ENCODE measurements around the gene C11orf98. TPM values are rescaled to one million over a fixed set of nuclear protein-coding genes. Genes with fewer than 3 reads are reported as not detected.
"Not testable (repeated sequence)": the region's sequence is repeated elsewhere in the genome, so short reads cannot be mapped to it uniquely, and the experiment has no call there.

Gene C11orf98
- total and polyA plus RNA-seq, 12 donors: 42.8 to 142 (median 54.7) TPM

GRCh38 chr11:62677714-62678113, 12.7 kb upstream of the C11orf98 start:
- intact Hi-C loops (cut with DNase I): no loop called here
- 71 to 79% (median 74%) methylated on average over 15 of the region's 15 CpGs for WGBS, 4 donors
- Histone ChIP-seq H3K36me3 (replicated peaks in 1 of 2) (peaks cover 0 to 27% of the 10 kb centered on the region in 2 donors), H3K4me1 (replicated peaks in 1 of 2) (peaks cover 14 to 31% of the 10 kb centered on the region in 2 donors), H3K9me3 (replicated peaks in 1 of 3) (no peaks in the 10 kb centered on the region), H3K27me3 (no peaks in the 10 kb centered on the region), H3K4me3 (no peak overlapping the region), H3K27ac (peak overlapping the region in 1 of 5 donors; percentile 91)
- TF ChIP-seq CTCF (IDR thresholded peaks at IDR 0.05): no peak
- no peak for TF ChIP-seq POLR2A (IDR thresholded peaks at IDR 0.05)
- no peak for DNase-seq

GRCh38 chr11:62677156-62677555, 12.1 kb upstream of the C11orf98 start:
- Histone ChIP-seq H3K9me3 (replicated peaks in 1 of 3) (no peaks in the 10 kb centered on the region), H3K4me1 (replicated peaks in 1 of 2) (peaks cover 17 to 37% of the 10 kb centered on the region in 2 donors), H3K27me3 (no peaks in the 10 kb centered on the region), H3K27ac (no peak overlapping the region), H3K36me3 (replicated peaks in 1 of 2) (peaks cover 0 to 27% of the 10 kb centered on the region in 2 donors), H3K4me3 (no peak overlapping the region)
- intact Hi-C loops (cut with DNase I): no loop called here
- TF ChIP-seq CTCF (IDR thresholded peaks at IDR 0.05): no peak
- TF ChIP-seq POLR2A (IDR thresholded peaks at IDR 0.05): no peak
- 72 to 84% (median 80%) methylated on average over 6 of the region's 6 CpGs for WGBS, 4 donors
- no peak for DNase-seq

- DNase-seq: no peak
- Histone ChIP-seq H3K36me3 (replicated peaks in 1 of 2) (peaks cover 0 to 27% of the 10 kb centered on the region in 2 donors), H3K27me3 (no peaks in the 10 kb centered on the region), H3K4me3 (no peak overlapping the region), H3K9me3 (replicated peaks in 1 of 3) (no peaks in the 10 kb centered on the region), H3K27ac (no peak overlapping the region), H3K4me1 (replicated peaks in 1 of 2) (peaks cover 17 to 37% of the 10 kb centered on the region in 2 donors)
- WGBS, 4 donors: 50 to 61% (median 60%) methylated on average over 2 to 6 of the region's 6 CpGs
- intact Hi-C loops (cut with DNase I): no loop called here
- no peak for TF ChIP-seq CTCF (IDR thresholded peaks at IDR 0.05)
- TF ChIP-seq POLR2A (IDR thresholded peaks at IDR 0.05): no peak
Measured at GRCh38 chr11:62676698-62677097, 11.7 kb upstream of the C11orf98 start.

GRCh38 chr11:62675415-62675814, 10.4 kb upstream of the C11orf98 start:
- H3K9me3 ChIP-seq (replicated peaks in 1 of 3); H3K27ac ChIP-seq; H3K4me3 ChIP-seq; DNase-seq; H3K27me3 ChIP-seq; intact Hi-C loops (cut with DNase I): not testable (repeated sequence)
- Histone ChIP-seq H3K36me3 (replicated peaks in 1 of 2) (peaks cover 0 to 27% of the 10 kb centered on the region in 2 donors), H3K4me1 (replicated peaks in 1 of 2) (peaks cover 24 to 44% of the 10 kb centered on the region in 2 donors)
- 90 to 94% (median 94%) methylated on average over 10 of the region's 10 CpGs for WGBS, 4 donors

GRCh38 chr11:62673196-62673525, 8.2 kb upstream of the C11orf98 start:
- Histone ChIP-seq H3K27me3 (no peaks in the 10 kb centered on the region), H3K27ac (peak overlapping the region in 2 of 5 donors; percentile 82 to 91), H3K4me1 (replicated peaks in 1 of 2) (peaks cover 21 to 48% of the 10 kb centered on the region in 2 donors), H3K4me3 (no peak overlapping the region), H3K36me3 (replicated peaks in 1 of 2) (peaks cover 0 to 27% of the 10 kb centered on the region in 2 donors), H3K9me3 (replicated peaks in 1 of 3) (no peaks in the 10 kb centered on the region)
- no peak for DNase-seq
- intact Hi-C loops (cut with DNase I): no loop called here
- no peak for TF ChIP-seq POLR2A (IDR thresholded peaks at IDR 0.05)
- TF ChIP-seq CTCF (IDR thresholded peaks at IDR 0.05): no peak
- 64 to 83% (median 64%) methylated on average over 2 of the region's 2 CpGs for WGBS, 4 donors

Measured in adrenal gland (tissue), 12 donors.